Cardiac fibroblast (primary cell): ENCODE data around the gene RNF126.
A peak's percentile ranks its signal among the peaks of the same experiment; 100 is the strongest.

Experiments
- DNase-seq, 2 donors: peaks; one replicate each; pipeline versions ENCODE4 v3.0.0 to v3.0.0-alpha.2; 2010; ENCODE audit warnings: low read depth in 2 of 2
- H3K4me3 ChIP-seq, 2 donors: replicated peaks in 1 of 2; 1 replicate in 1 of 2; 2 replicates in 1 of 2; pipeline ENCODE4 v1.5.1; 2011; ENCODE audit warnings: low read depth in 2 of 2, low read length in 2 of 2, mild to moderate bottlenecking in 2 of 2, moderate library complexity in 1 of 2
- CTCF ChIP-seq: IDR thresholded peaks from one replicate; pipeline ENCODE4 v1.5.1; 2011; ENCODE audit warnings: low read depth, mild to moderate bottlenecking, low read length, inconsistent platforms

Gene RNF126

GRCh38 chr19:616747-617526 lies 46.1 kb downstream of the RNF126 start:
- no peak for DNase-seq
- no peak overlapping the region for H3K4me3 ChIP-seq
- no peak for TF ChIP-seq CTCF

GRCh38 chr19:616062-616700 lies 46.8 kb downstream of the RNF126 start:
- no peak for TF ChIP-seq CTCF
- no peak for DNase-seq
- no peak overlapping the region for H3K4me3 ChIP-seq

- H3K4me3 ChIP-seq: no peak overlapping the region
- DNase-seq: no peak
- TF ChIP-seq CTCF: no peak
Measured at GRCh38 chr19:615619-616018, 47.4 kb downstream of the RNF126 start.

GRCh38 chr19:613732-614567 lies 49.1 kb downstream of the RNF126 start:
- no peak overlapping the region for H3K4me3 ChIP-seq
- TF ChIP-seq CTCF: no peak
- no peak for DNase-seq

- no peak for TF ChIP-seq CTCF
- DNase-seq: no peak
- H3K4me3 ChIP-seq: no peak overlapping the region
Measured at GRCh38 chr19:612941-613340, 50.1 kb downstream of the RNF126 start.

GRCh38 chr19:611481-611868 lies 51.5 kb downstream of the RNF126 start:
- H3K4me3 ChIP-seq: no peak overlapping the region
- no peak for TF ChIP-seq CTCF
- DNase-seq: peak; percentile 74 to 96
